Measurements from ENCODE around the gene CIDEA. TPM values are rescaled to one million over a fixed set of nuclear protein-coding genes. Genes with fewer than 3 reads are reported as not detected.
"Not testable (repeated sequence)": the region's sequence is repeated elsewhere in the genome, so short reads cannot be mapped to it uniquely, and the experiment has no call there.

The CIDEA gene
- not detected for polyA plus RNA-seq

- Mint-ChIP-seq H3K4me3 (no peak within 1 kb of the TSS), H3K4me1 (no peaks in the 10 kb centered on the region)
- no peak for DNase-seq
These were observed at the start of gene CIDEA for GRCh38 chr18:12254136-12254819. CIDEA (plus strand) TSS chr18:12254361; CDS start chr18:12254384, 23 bp downstream.

GRCh38 chr18:12208296-12209153 is 45.6 kb upstream of the CIDEA start:
- H3K4me3 Mint-ChIP-seq; H3K36me3 Mint-ChIP-seq; H3K9me3 Mint-ChIP-seq; H3K4me1 Mint-ChIP-seq; H3K27me3 Mint-ChIP-seq (ENCODE audit: low read depth in 3 of 3); DNase-seq; H3K27ac Mint-ChIP-seq: not testable (repeated sequence)

More at GRCh38 chr18:12254136-12254819, at the start of gene CIDEA:
- no peak within 1 kb of the TSS for H3K27ac Mint-ChIP-seq
- H3K36me3 Mint-ChIP-seq: no peaks in the 10 kb centered on the region
- H3K9me3 Mint-ChIP-seq: no peaks in the 10 kb centered on the region
- peaks cover 13 to 17% (median 14%) of the 10 kb centered on the region in 3 donors for H3K27me3 Mint-ChIP-seq (ENCODE audit: low read depth in 3 of 3)

GRCh38 chr18:12212308-12212707 is 41.9 kb upstream of the CIDEA start:
- DNase-seq; H3K4me1 Mint-ChIP-seq; H3K27me3 Mint-ChIP-seq (ENCODE audit: low read depth in 3 of 3); H3K9me3 Mint-ChIP-seq; H3K36me3 Mint-ChIP-seq; H3K27ac Mint-ChIP-seq; H3K4me3 Mint-ChIP-seq: not testable (repeated sequence)

GRCh38 chr18:12214296-12215005 is 39.7 kb upstream of the CIDEA start:
- DNase-seq; H3K4me3 Mint-ChIP-seq; H3K36me3 Mint-ChIP-seq; H3K4me1 Mint-ChIP-seq; H3K27me3 Mint-ChIP-seq (ENCODE audit: low read depth in 3 of 3); H3K9me3 Mint-ChIP-seq; H3K27ac Mint-ChIP-seq: not testable (repeated sequence)

- not testable (repeated sequence) for H3K27ac Mint-ChIP-seq; H3K27me3 Mint-ChIP-seq (ENCODE audit: low read depth in 3 of 3); H3K4me3 Mint-ChIP-seq; H3K4me1 Mint-ChIP-seq; H3K36me3 Mint-ChIP-seq; H3K9me3 Mint-ChIP-seq; DNase-seq
These were observed 37.7 kb upstream of the CIDEA start for GRCh38 chr18:12216471-12216870.

GRCh38 chr18:12218603-12219002 is 35.6 kb upstream of the CIDEA start:
- DNase-seq; H3K4me3 Mint-ChIP-seq; H3K27me3 Mint-ChIP-seq (ENCODE audit: low read depth in 3 of 3); H3K9me3 Mint-ChIP-seq; H3K4me1 Mint-ChIP-seq; H3K27ac Mint-ChIP-seq; H3K36me3 Mint-ChIP-seq: not testable (repeated sequence)

- H3K9me3 Mint-ChIP-seq; H3K27ac Mint-ChIP-seq; H3K4me3 Mint-ChIP-seq; H3K27me3 Mint-ChIP-seq (ENCODE audit: low read depth in 3 of 3); H3K36me3 Mint-ChIP-seq; DNase-seq; H3K4me1 Mint-ChIP-seq: not testable (repeated sequence)
These were observed 32.1 kb upstream of the CIDEA start for GRCh38 chr18:12222041-12222440.

- H3K9me3 Mint-ChIP-seq; DNase-seq; H3K27me3 Mint-ChIP-seq (ENCODE audit: low read depth in 3 of 3); H3K27ac Mint-ChIP-seq; H3K36me3 Mint-ChIP-seq; H3K4me3 Mint-ChIP-seq; H3K4me1 Mint-ChIP-seq: not testable (repeated sequence)
These were observed 30.8 kb upstream of the CIDEA start for GRCh38 chr18:12223326-12223725.

GRCh38 chr18:12226807-12227206 is 27.4 kb upstream of the CIDEA start:
- DNase-seq; H3K36me3 Mint-ChIP-seq; H3K4me3 Mint-ChIP-seq; H3K27me3 Mint-ChIP-seq (ENCODE audit: low read depth in 3 of 3); H3K4me1 Mint-ChIP-seq; H3K9me3 Mint-ChIP-seq; H3K27ac Mint-ChIP-seq: not testable (repeated sequence)

GRCh38 chr18:12227399-12228186 is 26.6 kb upstream of the CIDEA start:
- H3K27ac Mint-ChIP-seq; H3K4me1 Mint-ChIP-seq; H3K27me3 Mint-ChIP-seq (ENCODE audit: low read depth in 3 of 3); H3K36me3 Mint-ChIP-seq; H3K9me3 Mint-ChIP-seq; H3K4me3 Mint-ChIP-seq; DNase-seq: not testable (repeated sequence)

- not testable (repeated sequence) for H3K4me1 Mint-ChIP-seq; H3K27ac Mint-ChIP-seq; H3K27me3 Mint-ChIP-seq (ENCODE audit: low read depth in 3 of 3); H3K4me3 Mint-ChIP-seq; H3K36me3 Mint-ChIP-seq; DNase-seq; H3K9me3 Mint-ChIP-seq
These were observed 25.9 kb upstream of the CIDEA start for GRCh38 chr18:12228308-12228707.

GRCh38 chr18:12230561-12230960 is 23.6 kb upstream of the CIDEA start:
- not testable (repeated sequence) for H3K4me1 Mint-ChIP-seq; H3K9me3 Mint-ChIP-seq; H3K27ac Mint-ChIP-seq; DNase-seq; H3K27me3 Mint-ChIP-seq (ENCODE audit: low read depth in 3 of 3); H3K4me3 Mint-ChIP-seq; H3K36me3 Mint-ChIP-seq

GRCh38 chr18:12231040-12231882 is 22.9 kb upstream of the CIDEA start:
- Mint-ChIP-seq H3K4me1 (no peaks in the 10 kb centered on the region), H3K27me3 (ENCODE audit: low read depth in 3 of 3) (peaks cover 0 to 5% (median 2%) of the 10 kb centered on the region in 3 donors), H3K36me3 (no peaks in the 10 kb centered on the region), H3K9me3 (no peaks in the 10 kb centered on the region), H3K4me3 (no peak overlapping the region), H3K27ac (no peak overlapping the region)
- DNase-seq: no peak
